ENCODE measurements around the gene FBXO42. TPM values are rescaled to one million over a fixed set of nuclear protein-coding genes. Genes with fewer than 3 reads are reported as not detected.

FBXO42 gene
- total RNA-seq, 4 donors from 2014 or later = 21.0 to 30.3 (median 23.0) TPM

DNA sequence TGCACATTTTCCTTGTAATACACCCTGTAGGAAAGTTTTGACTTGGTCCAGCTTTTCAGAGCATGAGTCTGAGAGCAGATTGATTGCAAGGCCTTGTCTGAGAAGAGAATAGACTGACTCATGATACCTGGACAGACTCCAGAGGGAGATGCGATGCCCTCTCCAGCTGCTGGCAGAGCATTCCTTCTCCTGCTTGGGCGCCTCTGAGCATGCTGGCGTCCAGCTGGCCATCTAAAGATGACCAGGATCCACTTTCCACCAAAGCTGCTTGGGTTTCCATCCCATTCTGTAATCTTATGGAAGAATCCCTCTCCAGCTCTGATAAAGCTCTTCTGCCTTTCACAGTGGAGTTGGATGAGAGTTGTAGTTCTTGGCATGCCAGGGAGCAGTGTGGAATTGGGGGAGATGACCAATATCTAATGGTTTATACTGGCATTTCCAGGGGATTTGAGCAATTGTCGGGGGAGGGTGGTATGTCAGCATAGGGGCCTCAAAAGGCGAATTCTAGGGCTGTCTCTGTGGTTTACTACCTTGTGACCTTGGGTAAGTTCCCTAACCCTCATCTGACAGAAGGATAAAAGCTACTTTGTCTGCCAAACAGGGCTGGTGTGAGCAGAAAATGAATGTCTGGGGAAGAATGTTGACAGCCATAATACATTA, 34.3 kb upstream of the FBXO42 start:
- DNase-seq = no peak
- intact Hi-C loops (cut with DNase I; ENCODE audit: low total_unique reads) = no loop called here
- Histone ChIP-seq H3K27ac (peak overlapping the region; percentile 70 to 79), H3K4me1 (peaks cover 22 to 23% of the 10 kb centered on the region in 2 donors), H3K9me3 (no peaks in the 10 kb centered on the region), H3K27me3 (no peaks in the 10 kb centered on the region), H3K4me3 (no peak overlapping the region), H3K36me3 (no peaks in the 10 kb centered on the region)
- no peak for TF ChIP-seq POLR2A (IDR thresholded peaks at IDR 0.05)
- TF ChIP-seq, protein P1, sequence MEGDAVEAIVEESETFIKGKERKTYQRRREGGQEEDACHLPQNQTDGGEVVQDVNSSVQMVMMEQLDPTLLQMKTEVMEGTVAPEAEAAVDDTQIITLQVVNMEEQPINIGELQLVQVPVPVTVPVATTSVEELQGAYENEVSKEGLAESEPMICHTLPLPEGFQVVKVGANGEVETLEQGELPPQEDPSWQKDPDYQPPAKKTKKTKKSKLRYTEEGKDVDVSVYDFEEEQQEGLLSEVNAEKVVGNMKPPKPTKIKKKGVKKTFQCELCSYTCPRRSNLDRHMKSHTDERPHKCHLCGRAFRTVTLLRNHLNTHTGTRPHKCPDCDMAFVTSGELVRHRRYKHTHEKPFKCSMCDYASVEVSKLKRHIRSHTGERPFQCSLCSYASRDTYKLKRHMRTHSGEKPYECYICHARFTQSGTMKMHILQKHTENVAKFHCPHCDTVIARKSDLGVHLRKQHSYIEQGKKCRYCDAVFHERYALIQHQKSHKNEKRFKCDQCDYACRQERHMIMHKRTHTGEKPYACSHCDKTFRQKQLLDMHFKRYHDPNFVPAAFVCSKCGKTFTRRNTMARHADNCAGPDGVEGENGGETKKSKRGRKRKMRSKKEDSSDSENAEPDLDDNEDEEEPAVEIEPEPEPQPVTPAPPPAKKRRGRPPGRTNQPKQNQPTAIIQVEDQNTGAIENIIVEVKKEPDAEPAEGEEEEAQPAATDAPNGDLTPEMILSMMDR (IDR thresholded peaks at IDR 0.05) = no peak

DNA sequence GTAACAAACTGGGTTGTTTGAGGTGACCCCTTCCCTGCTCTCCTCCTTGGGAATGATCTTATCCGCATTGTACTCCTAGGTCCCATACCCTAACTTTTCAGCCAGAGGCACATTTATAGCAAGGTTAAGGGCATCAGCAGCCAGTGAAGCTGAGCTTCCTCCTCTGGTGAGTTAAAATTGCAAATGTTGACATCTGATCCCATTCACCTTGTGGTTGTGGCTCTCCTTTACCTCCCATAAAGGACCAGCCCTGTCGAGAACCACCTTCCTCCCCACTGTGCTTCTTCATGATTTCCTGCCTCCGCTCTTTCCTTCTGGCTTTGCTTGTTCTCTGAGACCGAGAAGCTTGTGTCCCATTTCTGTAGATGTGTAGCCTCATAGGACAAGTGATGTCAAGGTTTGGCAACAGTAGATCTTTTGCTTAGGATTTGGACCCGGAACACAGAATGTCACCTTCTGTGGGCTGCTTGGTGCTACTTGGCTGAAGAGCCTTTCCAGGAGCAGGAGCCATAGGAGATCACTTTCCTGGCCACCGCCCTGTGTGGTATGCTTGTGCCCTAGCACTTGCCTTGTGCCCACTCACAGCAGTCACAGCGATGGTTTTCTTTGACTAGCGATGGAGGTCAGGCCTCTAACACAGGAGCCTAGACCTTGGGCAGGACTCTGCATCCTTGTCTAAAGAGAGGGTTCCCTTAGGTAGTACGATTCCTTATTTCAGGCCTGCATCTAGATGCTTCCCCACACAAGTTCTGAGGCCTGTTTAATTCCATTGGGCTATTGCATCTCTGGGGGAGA, 33.6 kb upstream of the FBXO42 start:
- Histone ChIP-seq H3K27ac (peak overlapping the region; percentile 70 to 79), H3K36me3 (no peaks in the 10 kb centered on the region), H3K27me3 (no peaks in the 10 kb centered on the region), H3K4me1 (peaks cover 22 to 23% of the 10 kb centered on the region in 2 donors), H3K9me3 (no peaks in the 10 kb centered on the region), H3K4me3 (no peak overlapping the region)
- no peak for DNase-seq
- intact Hi-C loops (cut with DNase I; ENCODE audit: low total_unique reads) = no loop called here
- TF ChIP-seq POLR2A (IDR thresholded peaks at IDR 0.05) = no peak
- TF ChIP-seq, protein P1 (IDR thresholded peaks at IDR 0.05) = no peak

DNA sequence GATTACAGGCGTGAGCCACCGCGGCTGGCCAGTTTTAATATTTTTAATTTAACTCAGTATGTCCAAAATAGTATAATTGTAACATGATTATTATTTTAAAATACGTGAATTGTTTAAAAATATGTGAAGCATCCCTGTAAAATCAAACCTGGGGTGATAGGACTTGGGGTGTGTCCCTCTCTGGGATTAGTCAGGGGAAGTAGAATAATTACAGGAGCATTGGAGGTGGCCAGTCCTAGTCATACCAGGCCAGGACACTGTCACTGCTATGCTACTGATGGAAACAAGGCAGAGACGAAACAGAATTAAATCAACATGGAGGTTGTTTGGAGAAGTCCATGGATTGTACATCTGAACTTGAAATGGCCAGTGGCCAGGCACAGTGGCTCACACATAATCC, 31.6 kb upstream of the FBXO42 start:
- no peak for DNase-seq
- no peak for TF ChIP-seq POLR2A (IDR thresholded peaks at IDR 0.05)
- TF ChIP-seq, protein P1 (IDR thresholded peaks at IDR 0.05) = no peak
- no peak overlapping the region for H3K4me3 ChIP-seq
- H3K4me1 ChIP-seq = peaks cover 22 to 23% of the 10 kb centered on the region in 2 donors
- intact Hi-C loops (cut with DNase I; ENCODE audit: low total_unique reads) = no loop called here
- no peak overlapping the region for H3K27ac ChIP-seq
- no peaks in the 10 kb centered on the region for H3K9me3 ChIP-seq
- H3K36me3 ChIP-seq = no peaks in the 10 kb centered on the region
- H3K27me3 ChIP-seq = no peaks in the 10 kb centered on the region

DNA sequence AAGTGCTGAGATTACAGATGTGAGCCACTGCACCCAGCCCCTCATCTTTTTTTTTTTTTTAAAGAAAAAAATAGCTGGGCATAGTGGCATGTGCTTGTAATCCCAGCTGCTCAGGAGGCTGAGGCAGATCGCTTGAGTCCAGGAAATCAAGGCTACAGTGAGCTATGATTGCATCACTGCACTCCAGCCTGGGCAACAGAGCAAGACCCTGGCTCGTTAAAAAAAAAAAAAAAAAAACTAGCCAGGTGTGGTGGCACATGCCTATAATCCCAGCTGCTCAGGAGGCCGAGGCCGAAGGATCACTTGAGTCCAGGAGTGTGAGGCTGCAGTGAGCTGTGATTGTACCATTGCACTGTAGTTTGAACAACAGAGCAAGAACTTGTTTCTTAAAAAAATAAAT, 28.6 kb upstream of the FBXO42 start:
- no peak overlapping the region for H3K27ac ChIP-seq
- H3K36me3 ChIP-seq = no peaks in the 10 kb centered on the region
- H3K9me3 ChIP-seq = no peaks in the 10 kb centered on the region
- TF ChIP-seq POLR2A (IDR thresholded peaks at IDR 0.05) = no peak
- TF ChIP-seq, protein P1 (IDR thresholded peaks at IDR 0.05) = no peak
- peaks cover 6 to 12% of the 10 kb centered on the region in 2 donors for H3K4me1 ChIP-seq
- H3K27me3 ChIP-seq = no peaks in the 10 kb centered on the region
- no peak overlapping the region for H3K4me3 ChIP-seq
- DNase-seq = no peak
- intact Hi-C loops (cut with DNase I; ENCODE audit: low total_unique reads) = no loop called here

DNA sequence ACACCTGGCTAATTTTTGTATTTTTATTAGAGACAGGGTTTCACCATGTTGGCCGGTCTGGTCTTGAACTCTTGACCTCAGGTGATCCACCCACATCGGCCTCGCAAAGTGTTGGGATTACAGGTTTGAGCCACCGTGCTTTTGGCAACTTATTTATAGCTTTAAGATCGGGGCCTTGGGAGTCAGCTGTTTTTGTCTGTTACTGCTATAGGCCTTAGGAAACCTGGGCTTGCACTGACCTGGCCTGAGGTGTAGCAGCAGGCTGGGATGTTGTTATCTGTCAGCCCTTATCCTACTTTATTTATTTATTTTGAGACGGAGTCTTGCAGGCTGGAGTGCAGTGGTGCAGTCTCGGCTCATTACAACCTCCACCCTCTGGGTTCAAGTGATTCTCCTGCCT, 26.2 kb upstream of the FBXO42 start:
- no peaks in the 10 kb centered on the region for H3K36me3 ChIP-seq
- H3K27me3 ChIP-seq = no peaks in the 10 kb centered on the region
- intact Hi-C loops (cut with DNase I; ENCODE audit: low total_unique reads) = no loop called here
- TF ChIP-seq POLR2A (IDR thresholded peaks at IDR 0.05) = no peak
- TF ChIP-seq, protein P1 (IDR thresholded peaks at IDR 0.05) = no peak
- DNase-seq = no peak
- no peak overlapping the region for H3K4me3 ChIP-seq
- peaks cover 6 to 7% of the 10 kb centered on the region in 2 donors for H3K4me1 ChIP-seq
- no peaks in the 10 kb centered on the region for H3K9me3 ChIP-seq
- H3K27ac ChIP-seq = no peak overlapping the region
